Osteoblast (primary cell): Measurements from ENCODE around the gene WFDC10B. TPM values are rescaled to one million over a fixed set of nuclear protein-coding genes. Genes with fewer than 3 reads are reported as not detected.
A peak's percentile ranks its signal among the peaks of the same experiment; 100 is the strongest.

ENCODE experiments used
- DNase-seq: peaks from one replicate; pipeline ENCODE4 v3.0.0; 2011; ENCODE audit warnings: low spot score, mixed read lengths; ENCODE audit not compliant: insufficient read length; ENCODE audit errors: missing footprints
- H2AFZ ChIP-seq: 2 replicates; pipeline ENCODE4 v1.6.0; 2011; ENCODE audit warnings: mild to moderate bottlenecking, low read length
- H3K27ac ChIP-seq: 2 replicates; pipeline ENCODE4 v1.5.1; 2011; ENCODE audit warnings: mild to moderate bottlenecking, low read depth, low read length, moderate library complexity
- H3K27me3 ChIP-seq: 2 replicates; pipeline ENCODE4 v1.6.0; 2012; ENCODE audit warnings: mild to moderate bottlenecking, control low read depth, inconsistent platforms, low read length, moderate library complexity; ENCODE audit not compliant: insufficient read depth
- H3K36me3 ChIP-seq: 2 replicates; pipeline ENCODE4 v1.5.1; 2011; ENCODE audit warnings: mild to moderate bottlenecking, low read length, control low read depth, moderate library complexity; ENCODE audit not compliant: insufficient read depth
- H3K4me1 ChIP-seq: 2 replicates; pipeline ENCODE4 v1.5.1; 2011; ENCODE audit warnings: mild to moderate bottlenecking, low read length, control low read depth, moderate library complexity; ENCODE audit not compliant: insufficient read depth
- H3K4me2 ChIP-seq: 2 replicates; pipeline ENCODE4 v1.6.0; 2011; ENCODE audit warnings: mild to moderate bottlenecking, low read length; ENCODE audit not compliant: insufficient read depth
- H3K4me3 ChIP-seq: fragments of 200-600 bp; sonication (generic); 3 replicates; pipeline ENCODE4 v1.5.1; 2012; ENCODE audit warnings: mild to moderate bottlenecking, low read length, inconsistent platforms; ENCODE audit not compliant: insufficient read depth
- H3K79me2 ChIP-seq: 2 replicates; pipeline ENCODE4 v1.6.0; 2012; ENCODE audit warnings: mild to moderate bottlenecking, low read length, control low read depth, inconsistent platforms; ENCODE audit not compliant: insufficient read depth
- H3K9me3 ChIP-seq: 2 replicates; pipeline ENCODE4 v1.5.1; 2011; ENCODE audit warnings: low read depth, low read length, control low read depth
- H4K20me1 ChIP-seq: 2 replicates; pipeline ENCODE4 v1.6.0; 2012; ENCODE audit warnings: mild to moderate bottlenecking, low read length, control low read depth; ENCODE audit not compliant: insufficient read depth
- CTCF ChIP-seq: IDR thresholded peaks from 2 replicates; pipeline ENCODE4 v1.5.1; 2011; ENCODE audit warnings: mild to moderate bottlenecking, low read depth, low read length, moderate library complexity; ENCODE audit errors: extremely low read depth
- small RNA-seq: library from RNA; depleted of rRNA; stranded (forward); fragments of <200 nt; gene quantifications from one replicate; pipeline ENCODE3, GENCODE V24; 2012
- total RNA-seq: library from RNA; depleted of rRNA; stranded (reverse); fragments of >200 nt; gene quantifications from 2 replicates; pipeline ENCODE4 v1.2.3, GENCODE V29; 2012

Gene WFDC10B
- total RNA-seq, 1 donor: not detected

GRCh38 chr20:45639687-45640086, 65.1 kb downstream of the WFDC10B start:
- H2AFZ ChIP-seq: no peak overlapping the region
- no peak for TF ChIP-seq CTCF
- no peaks in the 10 kb centered on the region for H4K20me1 ChIP-seq
- H3K27me3 ChIP-seq: no peaks in the 10 kb centered on the region
- no peaks in the 10 kb centered on the region for H3K4me1 ChIP-seq
- no peaks in the 10 kb centered on the region for H3K9me3 ChIP-seq
- no peak overlapping the region for H3K4me3 ChIP-seq
- no peak overlapping the region for H3K27ac ChIP-seq
- H3K79me2 ChIP-seq: no peaks in the 10 kb centered on the region
- no peak overlapping the region for H3K4me2 ChIP-seq
- no peak for DNase-seq
- no peaks in the 10 kb centered on the region for H3K36me3 ChIP-seq

DNA sequence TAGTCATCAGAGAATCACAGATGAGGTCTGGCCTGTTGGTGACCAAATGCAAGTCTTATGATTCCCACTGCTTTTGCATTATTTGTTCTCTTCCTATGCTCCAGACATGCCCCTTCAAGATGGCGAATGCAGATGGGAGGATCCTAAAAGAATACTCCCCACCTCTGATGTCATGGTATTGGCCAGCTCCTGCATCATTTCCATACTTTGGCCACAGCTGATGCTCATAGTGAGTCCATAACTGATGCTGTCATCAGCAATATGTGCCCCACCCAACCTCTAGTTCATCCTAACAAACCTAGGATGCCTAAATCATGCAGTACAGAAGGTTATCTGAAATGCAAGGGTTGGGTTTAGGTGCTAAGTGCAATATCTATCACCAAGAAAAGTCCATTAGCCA, 68.3 kb downstream of the WFDC10B start:
- Histone ChIP-seq H3K4me2 (no peak overlapping the region), H3K36me3 (no peaks in the 10 kb centered on the region), H3K4me1 (no peaks in the 10 kb centered on the region), H3K27me3 (no peaks in the 10 kb centered on the region), H4K20me1 (no peaks in the 10 kb centered on the region), H3K27ac (no peak overlapping the region), H3K79me2 (no peaks in the 10 kb centered on the region), H2AFZ (no peak overlapping the region), H3K9me3 (no peaks in the 10 kb centered on the region), H3K4me3 (no peak overlapping the region)
- no peak for TF ChIP-seq CTCF
- peak; percentile 15 for DNase-seq

Small RNA genes within 50 kb of the gene (small RNA-seq; reads per million reads assigned to genes)
- 0.22 reads per million for gene MIR3617
- not detected for gene SPINT5P

Other genes with a start within 250 kb of the WFDC10B start
- not detected in 2 replicates for gene WFDC2, start 235.3 kb downstream of the WFDC10B start, total RNA-seq
- not detected in 2 replicates for gene SPINT3, start 189.4 kb downstream of the WFDC10B start, total RNA-seq
- not detected in 2 replicates for gene WFDC6, start 165.5 kb downstream of the WFDC10B start, total RNA-seq
- not detected in 2 replicates for gene EPPIN, start 157.6 kb downstream of the WFDC10B start, total RNA-seq
- not detected in 2 replicates for gene WFDC8, start 125.7 kb downstream of the WFDC10B start, total RNA-seq
- gene WFDC10A, start 75.3 kb downstream of the WFDC10B start, total RNA-seq: not detected in 2 replicates
- not detected in 2 replicates for gene WFDC9, start 73.7 kb downstream of the WFDC10B start, total RNA-seq
- not detected in 2 replicates for gene WFDC11, start 34.8 kb downstream of the WFDC10B start, total RNA-seq
- not detected in 2 replicates for gene WFDC13, start 3.0 kb downstream of the WFDC10B start, total RNA-seq
- gene SPINT4, start 17.3 kb upstream of the WFDC10B start, total RNA-seq: not detected in 2 replicates
- gene WFDC3, start 86.9 kb upstream of the WFDC10B start, total RNA-seq: not detected in 2 replicates
- gene DNTTIP1, start 86.9 kb upstream of the WFDC10B start, total RNA-seq: 12.7 and 15.6 TPM in 2 replicates
- 2.5 and 2.7 TPM in 2 replicates for gene UBE2C, start 107.6 kb upstream of the WFDC10B start, total RNA-seq
- gene TNNC2, start 122.3 kb upstream of the WFDC10B start, total RNA-seq: 0.29 and 0.36 TPM in 2 replicates
- 69.0 and 101 TPM in 2 replicates for gene SNX21, start 128.8 kb upstream of the WFDC10B start, total RNA-seq
- 29.8 and 31.8 TPM in 2 replicates for gene ACOT8, start 152.4 kb upstream of the WFDC10B start, total RNA-seq
- 4.7 and 5.3 TPM in 2 replicates for gene ZSWIM3, start 152.6 kb upstream of the WFDC10B start, total RNA-seq
- 7.6 and 8.8 TPM in 2 replicates for gene ZSWIM1, start 176.2 kb upstream of the WFDC10B start, total RNA-seq
- gene SPATA25, start 182.6 kb upstream of the WFDC10B start, total RNA-seq: 1.2 and 1.4 TPM in 2 replicates
- gene NEURL2, start 186.2 kb upstream of the WFDC10B start, total RNA-seq: 4.7 and 7.1 TPM in 2 replicates
- 157 and 181 TPM in 2 replicates for gene CTSA, start 186.3 kb upstream of the WFDC10B start, total RNA-seq
- gene PLTP, start 207.1 kb upstream of the WFDC10B start, total RNA-seq: 15.3 and 21.7 TPM in 2 replicates
- gene PCIF1, start 229.7 kb upstream of the WFDC10B start, total RNA-seq: 12.7 and 14.4 TPM in 2 replicates